NB4 (cell line): Measurements from ENCODE around the gene OR56A1.

Experiments
- DNase-seq: peaks from one replicate; pipeline ENCODE4 v3.0.0; 2010; ENCODE audit warnings: low read depth
- H3K4me3 ChIP-seq: one replicate; pipeline ENCODE4 v1.5.1; 2011; ENCODE audit warnings: mild to moderate bottlenecking, low read depth, low read length, moderate library complexity
- MYC ChIP-seq: IDR thresholded peaks from 2 replicates; pipeline ENCODE4 v1.6.1; 2011; ENCODE audit warnings: low read depth, low read length
- POLR2A ChIP-seq: IDR thresholded peaks from 2 replicates; pipeline ENCODE4 v1.6.1; 2011; ENCODE audit warnings: mild to moderate bottlenecking; ENCODE audit not compliant: insufficient read length; ENCODE audit errors: extremely low read depth
- TF ChIP-seq, protein P1 (sequence below): IDR thresholded peaks from one replicate; pipeline ENCODE4 v1.5.1; 2012; ENCODE audit warnings: low read depth, low read length
- TF ChIP-seq, protein P2 (sequence below): IDR thresholded peaks from 2 replicates; pipeline ENCODE4 v1.6.1; 2011; ENCODE audit warnings: low read depth, low read length

Gene OR56A1

DNA sequence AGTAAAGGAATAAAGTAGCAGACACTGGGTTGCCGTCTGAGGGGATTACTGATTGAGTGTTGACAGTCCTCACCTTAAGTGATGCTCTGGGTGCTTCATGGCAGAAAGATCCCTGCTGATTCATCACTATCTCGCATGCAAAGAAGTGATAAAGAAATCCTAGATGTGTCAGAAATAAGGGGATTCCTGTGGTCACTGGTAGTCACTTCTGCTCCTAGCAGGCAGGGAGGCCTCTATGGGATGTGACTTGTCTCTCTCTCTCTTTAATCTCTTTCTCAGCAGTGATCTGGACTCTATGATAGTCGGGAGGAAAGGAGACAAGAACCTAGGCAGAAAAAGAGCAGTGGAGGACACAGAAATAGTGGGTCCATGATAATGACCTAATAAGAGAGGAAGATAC is 30.9 kb upstream of the OR56A1 start:
- no peak overlapping the region for H3K4me3 ChIP-seq
- TF ChIP-seq, protein P1, sequence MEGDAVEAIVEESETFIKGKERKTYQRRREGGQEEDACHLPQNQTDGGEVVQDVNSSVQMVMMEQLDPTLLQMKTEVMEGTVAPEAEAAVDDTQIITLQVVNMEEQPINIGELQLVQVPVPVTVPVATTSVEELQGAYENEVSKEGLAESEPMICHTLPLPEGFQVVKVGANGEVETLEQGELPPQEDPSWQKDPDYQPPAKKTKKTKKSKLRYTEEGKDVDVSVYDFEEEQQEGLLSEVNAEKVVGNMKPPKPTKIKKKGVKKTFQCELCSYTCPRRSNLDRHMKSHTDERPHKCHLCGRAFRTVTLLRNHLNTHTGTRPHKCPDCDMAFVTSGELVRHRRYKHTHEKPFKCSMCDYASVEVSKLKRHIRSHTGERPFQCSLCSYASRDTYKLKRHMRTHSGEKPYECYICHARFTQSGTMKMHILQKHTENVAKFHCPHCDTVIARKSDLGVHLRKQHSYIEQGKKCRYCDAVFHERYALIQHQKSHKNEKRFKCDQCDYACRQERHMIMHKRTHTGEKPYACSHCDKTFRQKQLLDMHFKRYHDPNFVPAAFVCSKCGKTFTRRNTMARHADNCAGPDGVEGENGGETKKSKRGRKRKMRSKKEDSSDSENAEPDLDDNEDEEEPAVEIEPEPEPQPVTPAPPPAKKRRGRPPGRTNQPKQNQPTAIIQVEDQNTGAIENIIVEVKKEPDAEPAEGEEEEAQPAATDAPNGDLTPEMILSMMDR: no peak
- TF ChIP-seq, protein P2, sequence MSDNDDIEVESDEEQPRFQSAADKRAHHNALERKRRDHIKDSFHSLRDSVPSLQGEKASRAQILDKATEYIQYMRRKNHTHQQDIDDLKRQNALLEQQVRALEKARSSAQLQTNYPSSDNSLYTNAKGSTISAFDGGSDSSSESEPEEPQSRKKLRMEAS: no peak
- TF ChIP-seq MYC (no peak), POLR2A (no peak)
- no peak for DNase-seq

DNA sequence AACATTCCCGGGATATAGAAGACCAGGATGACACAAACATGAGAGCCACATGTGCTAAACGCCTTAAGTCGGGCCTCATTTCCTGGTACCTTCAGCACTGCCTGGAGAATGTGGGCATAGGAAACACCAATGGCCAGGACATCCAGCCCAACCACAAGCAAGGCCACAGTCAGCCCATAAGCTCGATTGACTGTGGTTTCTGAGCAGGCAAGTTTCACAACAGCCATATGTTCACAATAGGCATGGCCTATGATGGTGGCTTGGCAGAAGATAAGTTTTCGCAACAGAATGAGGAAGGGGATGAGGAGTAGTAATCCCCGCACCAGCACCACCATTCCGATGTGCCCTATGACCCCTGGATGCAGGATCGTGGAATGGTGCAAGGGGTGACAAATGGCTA is 26.9 kb upstream of the OR56A1 start:
- no peak overlapping the region for H3K4me3 ChIP-seq
- peak; percentile 41 for DNase-seq
- no peak for TF ChIP-seq MYC
- TF ChIP-seq, protein P1: no peak
- no peak for TF ChIP-seq POLR2A
- TF ChIP-seq, protein P2: no peak

DNA sequence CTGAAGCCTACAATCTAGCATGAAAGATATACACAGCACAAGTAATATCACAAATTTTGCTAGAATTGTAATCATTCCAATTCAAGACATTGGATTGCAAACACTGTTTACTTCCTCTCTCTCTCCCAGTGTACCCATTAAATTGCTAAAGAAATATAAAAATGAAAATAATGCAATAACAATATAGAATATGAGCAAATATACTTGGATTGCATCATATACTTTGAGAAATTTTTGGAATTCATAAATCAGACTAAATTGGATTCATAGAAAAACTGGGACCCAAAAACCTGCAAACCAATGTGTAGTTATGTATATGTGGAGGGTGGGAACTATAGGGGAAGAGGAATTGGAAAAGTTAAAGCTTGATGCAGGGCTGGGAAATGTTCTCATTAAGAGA is 25.0 kb upstream of the OR56A1 start:
- H3K4me3 ChIP-seq: no peak overlapping the region
- TF ChIP-seq POLR2A: no peak
- DNase-seq: no peak

DNA sequence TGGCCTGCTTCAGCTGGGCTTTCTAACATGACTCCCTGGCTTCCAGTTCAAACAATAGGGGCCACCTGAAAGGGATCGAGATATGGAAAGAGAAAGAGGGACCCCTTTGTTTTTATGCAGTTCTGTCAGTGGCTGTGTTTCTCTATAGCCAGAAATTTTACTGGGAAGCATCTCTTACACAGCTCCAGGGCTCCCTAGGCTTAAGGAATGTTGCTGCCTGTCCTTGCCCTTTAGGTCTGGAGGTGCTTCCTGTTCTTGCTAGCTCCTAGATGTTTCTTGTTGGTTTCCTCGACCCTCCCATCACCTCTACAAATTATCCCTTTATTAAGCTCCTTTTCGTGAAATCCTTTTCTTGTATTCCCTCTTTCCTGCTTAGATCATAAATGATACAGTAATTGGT is 21.8 kb upstream of the OR56A1 start:
- TF ChIP-seq, protein P1: no peak
- TF ChIP-seq POLR2A (no peak), MYC (no peak)
- TF ChIP-seq, protein P2: no peak
- no peak for DNase-seq
- H3K4me3 ChIP-seq: no peak overlapping the region

DNA sequence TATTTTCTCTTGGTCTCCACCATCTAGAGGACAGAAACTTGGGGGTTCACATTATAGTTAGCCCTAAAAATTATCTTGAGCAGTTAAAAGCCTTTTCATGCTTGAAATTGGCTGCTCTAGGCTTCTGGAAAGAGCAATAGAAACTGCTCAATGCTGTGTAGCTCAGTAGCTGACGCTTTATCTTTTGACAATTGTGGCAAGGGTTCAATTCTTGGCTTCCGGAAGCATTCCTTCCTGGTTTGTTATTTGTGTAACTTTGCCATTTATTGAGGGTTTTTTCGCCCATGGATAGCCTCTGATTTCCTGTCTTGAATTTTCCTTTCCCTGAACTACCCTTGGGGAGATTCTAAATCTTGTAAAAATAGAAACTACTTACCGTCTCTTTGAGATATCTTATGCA is 10.3 kb upstream of the OR56A1 start:
- no peak for DNase-seq
- TF ChIP-seq MYC: no peak
- TF ChIP-seq, protein P1: no peak
- TF ChIP-seq, protein P2: no peak
- TF ChIP-seq POLR2A: no peak
- no peak overlapping the region for H3K4me3 ChIP-seq

DNA sequence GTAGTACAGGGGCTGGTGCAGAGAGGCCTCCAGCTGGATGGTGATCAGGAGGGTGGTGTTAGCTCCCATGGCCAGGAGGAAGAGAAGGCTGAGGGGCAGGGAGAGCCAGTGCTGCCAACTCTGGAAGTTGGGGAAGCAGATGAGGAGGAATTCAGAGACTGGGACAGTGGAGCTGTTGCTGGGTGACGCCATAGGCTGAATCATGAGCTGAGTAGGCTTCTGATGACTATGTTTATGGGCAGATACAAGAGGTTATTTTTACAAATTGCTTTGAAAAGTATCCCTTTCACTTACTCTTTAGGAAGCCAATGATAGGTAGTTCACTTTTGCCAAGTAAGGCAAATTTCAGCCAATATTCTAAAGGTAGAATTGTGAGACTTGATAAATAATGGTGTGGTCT is 3.1 kb downstream of the OR56A1 start:
- TF ChIP-seq, protein P1: no peak
- TF ChIP-seq MYC (no peak), POLR2A (no peak)
- TF ChIP-seq, protein P2: no peak
- no peak for DNase-seq
- no peak overlapping the region for H3K4me3 ChIP-seq
